Ovary (tissue), 9 donors: ENCODE results near the gene ODAPH. TPM values are rescaled to one million over a fixed set of nuclear protein-coding genes. Genes with fewer than 3 reads are reported as not detected.
"Not testable (repeated sequence)": the region's sequence is repeated elsewhere in the genome, so short reads cannot be mapped to it uniquely, and the experiment has no call there.

Experiments
- DNase-seq, 5 donors: peaks; one replicate each; pipeline ENCODE4 v3.0.0-alpha.2; 2019 to 2020
- H3K27ac ChIP-seq, 2 donors: fragments of 200-600 bp; one replicate each; pipeline versions ENCODE4 v1.5.1 to v1.8.0; 2019 to 2022
- H3K27me3 ChIP-seq: fragments of 200-600 bp; one replicate; pipeline ENCODE4 v1.8.0; 2022
- H3K36me3 ChIP-seq: fragments of 200-600 bp; sonication (generic); one replicate; pipeline ENCODE4 v1.5.1; 2019
- H3K4me1 ChIP-seq: one replicate; pipeline ENCODE4 v1.8.1; 2013; ENCODE audit warnings: mild to moderate bottlenecking, moderate library complexity; ENCODE audit not compliant: insufficient read depth
- H3K4me3 ChIP-seq: fragments of 200-600 bp; sonication (generic); one replicate; pipeline ENCODE4 v1.5.1; 2017
- H3K9me3 ChIP-seq, 2 donors: fragments of 200-600 bp in 1 of 2; sonication (generic) in 1 of 2; one replicate each; pipeline versions ENCODE4 v1.5.1 to v1.8.1; 2013 to 2019; ENCODE audit warnings: mild to moderate bottlenecking in 1 of 2, moderate library complexity in 1 of 2
- CTCF ChIP-seq, 3 donors: fragments of 450-650 bp in 2 of 3; fragments of 200-600 bp in 1 of 3; IDR thresholded peaks; one replicate each; pipeline versions ENCODE4 v1.5.1 to v1.8.0; 2016 to 2022; ENCODE audit warnings: antibody characterized with exemption in 3 of 3, mild to moderate bottlenecking in 1 of 3
- EP300 ChIP-seq: sonication (generic); formaldehyde crosslinking; IDR thresholded peaks from one replicate; pipeline ENCODE4 v1.6.1; 2017; ENCODE audit warnings: antibody characterized with exemption
- POLR2A ChIP-seq: fragments of 450-650 bp; IDR thresholded peaks from one replicate; pipeline ENCODE4 v1.6.1; 2017; ENCODE audit warnings: antibody characterized with exemption, mild to moderate bottlenecking, moderate library complexity
- WGBS, 3 donors: extraction: QIAGEN DNeasy Blood & Tissue Kit in 1 of 3; methylation state at CpG; one replicate each; pipeline versions ENCODE4 v1.1.5 to v1.1.7; 2013 to 2017; 5-methylcytosine and 5-hydroxymethylcytosine counted together
- intact Hi-C, 4 donors: fragments of 100-400 bp; cut with DNase I; formaldehyde crosslinking; loops; one replicate each; pipeline versions ENCODE4 v1.11.0 to v1.15.1; 2022 to 2023
- polyA plus RNA-seq, 2 donors: library from polyadenylated mRNA; stranded (reverse); fragments of 200-250 nt in 1 of 2; fragments of 350-450 nt in 1 of 2; fragmentation: Illumina TruSeq in 1 of 2; extraction: RNeasy Lipid Tissue Mini Kit (QIAGEN cat#74804) in 1 of 2; gene quantifications; one replicate each; pipeline ENCODE4 v1.2.3, GENCODE V29; 2013 to 2014
- total RNA-seq, 7 donors: library from RNA; depleted of rRNA in 2 of 7; stranded (reverse); fragments of >200 nt in 2 of 7; fragmentation: NEBNext Ultra II Directional in 3 of 7; extraction: Animal tissue kit (Norgen Biotek cat#: 25700) in 3 of 7; gene quantifications; one replicate each; pipeline versions ENCODE4 v1.1.0 to v1.2.4, GENCODE V29; 2016 to 2023
- donor health status: DM: no; HTN: no; CAD: no; lungs with moderate emphysema.
- donor health status: DM: no; HTN: no; CAD: no.
- donor health status: Bipolar disorder and iron deficiency.
- donor health status: DM: yes; HTN: yes; CAD: no.
- donor health status: DM: no; HTN: no; CAD: no.
- donor health status: DM: yes; HTN: yes; CAD: no.

The ODAPH gene
- total and polyA plus RNA-seq, 9 donors = not detected

GRCh38 chr4:75537308-75537707 lies 18.6 kb upstream of the ODAPH start:
- H3K36me3 ChIP-seq, intact Hi-C loops, H3K9me3 ChIP-seq, H3K4me1 ChIP-seq, H3K27ac ChIP-seq, DNase-seq, H3K4me3 ChIP-seq, H3K27me3 ChIP-seq: not testable (repeated sequence)
- 76 to 86% (median 78%) methylated on average over 6 of the region's 6 CpGs for WGBS, 3 donors

GRCh38 chr4:75542824-75543223 lies 13.0 kb upstream of the ODAPH start:
- Histone ChIP-seq H3K4me3 (no peak overlapping the region), H3K4me1 (no peaks in the 10 kb centered on the region), H3K36me3 (no peaks in the 10 kb centered on the region), H3K9me3 (no peaks in the 10 kb centered on the region), H3K27ac (no peak overlapping the region), H3K27me3 (no peaks in the 10 kb centered on the region)
- TF ChIP-seq EP300 (no peak), POLR2A (no peak), CTCF (IDR thresholded peaks at IDR 0.05) (no peak)
- no peak for DNase-seq
- intact Hi-C loops = no loop called here

- H3K4me1 ChIP-seq, H3K36me3 ChIP-seq, H3K27ac ChIP-seq, H3K27me3 ChIP-seq, H3K4me3 ChIP-seq, H3K9me3 ChIP-seq, intact Hi-C loops, DNase-seq: not testable (repeated sequence)
- 88 to 92% (median 88%) methylated on average over 8 of the region's 8 CpGs for WGBS, 3 donors
Observed at GRCh38 chr4:75544220-75544619, 11.6 kb upstream of the ODAPH start.

GRCh38 chr4:75544870-75545269 lies 11.0 kb upstream of the ODAPH start:
- TF ChIP-seq EP300 (no peak), CTCF (IDR thresholded peaks at IDR 0.05) (no peak), POLR2A (no peak)
- DNase-seq = no peak
- H3K27me3 ChIP-seq = no peaks in the 10 kb centered on the region
- H3K4me1 ChIP-seq = no peaks in the 10 kb centered on the region
- WGBS, 3 donors = 96 to 98% (median 96%) methylated on average over 3 of the region's 3 CpGs
- no peaks in the 10 kb centered on the region for H3K36me3 ChIP-seq
- H3K9me3 ChIP-seq = no peaks in the 10 kb centered on the region
- no peak overlapping the region for H3K27ac ChIP-seq
- no peak overlapping the region for H3K4me3 ChIP-seq
- intact Hi-C loops = no loop called here

GRCh38 chr4:75545526-75545925 lies 10.3 kb upstream of the ODAPH start:
- TF ChIP-seq POLR2A = no peak
- TF ChIP-seq EP300 = no peak
- no peak for TF ChIP-seq CTCF (IDR thresholded peaks at IDR 0.05)
- Histone ChIP-seq H3K4me1 (no peaks in the 10 kb centered on the region), H3K4me3 (no peak overlapping the region), H3K27ac (no peak overlapping the region), H3K9me3 (no peaks in the 10 kb centered on the region), H3K27me3 (no peaks in the 10 kb centered on the region), H3K36me3 (no peaks in the 10 kb centered on the region)
- DNase-seq = no peak
- 87 to 91% (median 89%) methylated on average over 5 of the region's 5 CpGs for WGBS, 3 donors
- intact Hi-C loops = no loop called here
